ENCODE measurements around the gene CSMD2. TPM values are rescaled to one million over a fixed set of nuclear protein-coding genes. Genes with fewer than 3 reads are reported as not detected.

CSMD2 gene
- total and polyA plus RNA-seq, 2 of the 8 experiments (the other 6 are each of a cell fraction or from before 2014, with no cell fraction given): 7.0 to 14.7 TPM

GRCh38 chr1:33687000-33687399 is 478.0 kb downstream of the CSMD2 start:
- Histone ChIP-seq H3K79me2 (ENCODE audit: control insufficient read depth in 1 of 2, insufficient read depth in 2 of 2, low read length in 2 of 2) (no peaks in the 10 kb centered on the region), H4K91ac (replicated peaks; ENCODE audit: insufficient read length, low read length) (no peak overlapping the region), H2AFZ (ENCODE audit: low read length) (no peak overlapping the region), H3K27ac (ENCODE audit: low read depth, low read length) (no peak overlapping the region), H3K18ac (ENCODE audit: extremely low read depth, low read length) (no peak overlapping the region), H3K4ac (replicated peaks; ENCODE audit: insufficient read length, low read depth, low read length) (no peak overlapping the region), H3K23me2 (ENCODE audit: low read depth, low read length) (no peaks in the 10 kb centered on the region), H4K8ac (ENCODE audit: extremely low read depth, insufficient read depth, low read length) (no peak overlapping the region), H3K4me1 (replicated peaks in 1 of 4; ENCODE audit: control insufficient read depth in 3 of 4, insufficient read depth in 4 of 4, low read length in 3 of 4) (no peaks in the 10 kb centered on the region), H2BK20ac (ENCODE audit: low read length) (no peak overlapping the region), H2BK120ac (replicated peaks; ENCODE audit: low read depth, low read length) (no peak overlapping the region), H3K4me3 (ENCODE audit: extremely low read depth in 1 of 4, insufficient read depth in 2 of 4, low read depth in 3 of 4, low read length in 4 of 4) (no peak overlapping the region), H2BK12ac (ENCODE audit: low read depth, low read length) (no peak overlapping the region), H2BK15ac (ENCODE audit: low read length) (no peak overlapping the region), H3K14ac (ENCODE audit: insufficient read length) (no peak overlapping the region), H2BK5ac (ENCODE audit: low read depth, low read length) (no peak overlapping the region), H3K79me1 (ENCODE audit: low read depth, low read length) (no peaks in the 10 kb centered on the region), H3K9ac (replicated peaks in 1 of 4; ENCODE audit: extremely low read depth in 1 of 4, low read depth in 3 of 4, low read length in 3 of 4) (no peak overlapping the region), H3K23ac (ENCODE audit: insufficient read length) (no peak overlapping the region), H3K56ac (replicated peaks; ENCODE audit: insufficient read length, low read depth, low read length) (no peak overlapping the region), H3K4me2 (ENCODE audit: insufficient read depth in 1 of 2, low read depth in 2 of 2, low read length in 2 of 2) (no peak overlapping the region), H2AK5ac (ENCODE audit: low read depth, low read length) (no peak overlapping the region), H4K5ac (ENCODE audit: insufficient read length, low read depth, low read length) (no peak overlapping the region), H3K36me3 (ENCODE audit: control insufficient read depth in 2 of 4, insufficient read depth in 4 of 4, low read length in 3 of 4) (peaks cover 0 to 3% (median 0%) of the 10 kb centered on the region in 4 experiments; a peak in 2 of 8 replicates), H3K9me3 (ENCODE audit: insufficient read depth in 2 of 2, low read depth in 1 of 2, low read length in 1 of 2) (no peaks in the 10 kb centered on the region), H4K20me1 (replicated peaks in 1 of 2; ENCODE audit: control insufficient read depth in 1 of 2, insufficient read depth in 2 of 2, low read length in 2 of 2) (peaks cover 0 to 2% of the 10 kb centered on the region in 2 experiments), H3K27me3 (replicated peaks in 1 of 4; ENCODE audit: control insufficient read depth in 3 of 4, extremely low read depth in 1 of 4, insufficient read depth in 3 of 4, low read length in 3 of 4) (no peaks in the 10 kb centered on the region)
- FAIRE-seq (no peak), DNase-seq (ENCODE audit: low read depth in 1 of 2, low spot score in 2 of 2) (no peak)
- ChIA-PET CTCF (ENCODE audit: partially characterized antibody) (interaction anchor here (1.7 kb wide), 1 partner anchor 52 kb away, joined by 6 read pairs; no protein-coding TSS in a partner anchor), POLR2A (ENCODE audit: partially characterized antibody) (no interaction called here)
- 95% methylated on average over 1 of the region's 1 CpG; no CpG with 5 or more reads in 1 of the 2 experiments for WGBS, 2 experiments (ENCODE audit: extremely low coverage in 1 of 2, insufficient coverage in 1 of 2, insufficient read length in 1 of 2, insufficient replicate concordance in 2 of 2, low coverage in 1 of 2, low lambda C conversion rate in 2 of 2, missing lambda C conversion rate in 1 of 2)
- TF ChIP-seq RBBP5 (IDR thresholded peaks at IDR 0.05; ENCODE audit: borderline replicate concordance, low read depth, low read length) (no peak), CHD1 (IDR thresholded peaks at IDR 0.05; ENCODE audit: low read depth, low read length) (no peak), SRF (IDR thresholded peaks at IDR 0.05; ENCODE audit: low read depth, low read length) (no peak), TEAD4 (IDR thresholded peaks at IDR 0.05; ENCODE audit: low read depth, low read length) (no peak)
- TF ChIP-seq, protein P1, sequence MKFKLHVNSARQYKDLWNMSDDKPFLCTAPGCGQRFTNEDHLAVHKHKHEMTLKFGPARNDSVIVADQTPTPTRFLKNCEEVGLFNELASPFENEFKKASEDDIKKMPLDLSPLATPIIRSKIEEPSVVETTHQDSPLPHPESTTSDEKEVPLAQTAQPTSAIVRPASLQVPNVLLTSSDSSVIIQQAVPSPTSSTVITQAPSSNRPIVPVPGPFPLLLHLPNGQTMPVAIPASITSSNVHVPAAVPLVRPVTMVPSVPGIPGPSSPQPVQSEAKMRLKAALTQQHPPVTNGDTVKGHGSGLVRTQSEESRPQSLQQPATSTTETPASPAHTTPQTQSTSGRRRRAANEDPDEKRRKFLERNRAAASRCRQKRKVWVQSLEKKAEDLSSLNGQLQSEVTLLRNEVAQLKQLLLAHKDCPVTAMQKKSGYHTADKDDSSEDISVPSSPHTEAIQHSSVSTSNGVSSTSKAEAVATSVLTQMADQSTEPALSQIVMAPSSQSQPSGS (IDR thresholded peaks at IDR 0.05; ENCODE audit: low read length): no peak
